C1 segment of cervical spinal cord (tissue), 14 donors: ENCODE data around the gene PTPRCAP.
"Not testable (repeated sequence)": the region's sequence is repeated elsewhere in the genome, so short reads cannot be mapped to it uniquely, and the experiment has no call there.

Experiments used
- DNase-seq, 14 donors: peaks; one replicate each; lab custom pipeline; 2025; lab: John Stamatoyannopoulos, UW

The PTPRCAP gene

GRCh38 chr11:67465530-67465929 is 28.0 kb upstream of the PTPRCAP start:
- not testable (repeated sequence) for DNase-seq

GRCh38 chr11:67465189-67465510 is 27.7 kb upstream of the PTPRCAP start:
- no peak for DNase-seq

GRCh38 chr11:67464411-67465188 is 27.1 kb upstream of the PTPRCAP start:
- DNase-seq: peak in 12 of 14 donors; percentile 56 to 80 (median 70)

- DNase-seq: peak in 8 of 14 donors; percentile 40 to 87 (median 44)
Observed at GRCh38 chr11:67463680-67464410, 26.4 kb upstream of the PTPRCAP start.

- DNase-seq: no peak
Observed at GRCh38 chr11:67463186-67463585, 25.7 kb upstream of the PTPRCAP start.

GRCh38 chr11:67458266-67458665 is 20.8 kb upstream of the PTPRCAP start:
- no peak for DNase-seq

- DNase-seq: no peak
Observed at GRCh38 chr11:67457453-67457852, 20.0 kb upstream of the PTPRCAP start.

- no peak for DNase-seq
Observed at GRCh38 chr11:67456068-67456705, 18.7 kb upstream of the PTPRCAP start.

GRCh38 chr11:67455054-67455453 is 17.6 kb upstream of the PTPRCAP start, which contains the start of gene CABP4:
TSS of gene CABP4 (plus strand) at chr11:67455354. CDS start at chr11:67455424, 70 bp downstream.
- DNase-seq: no peak

- DNase-seq: no peak
Observed at GRCh38 chr11:67453816-67454732, 16.6 kb upstream of the PTPRCAP start.

GRCh38 chr11:67452141-67452952 is 14.9 kb upstream of the PTPRCAP start, which contains the start of gene GPR152:
TSS of gene GPR152 (minus strand) at chr11:67452729. CDS start at chr11:67452724, 5 bp downstream.
- DNase-seq: peak in 3 of 14 donors; percentile 17 to 36 (median 27)

- no peak for DNase-seq
Observed at GRCh38 chr11:67451658-67451976, 14.1 kb upstream of the PTPRCAP start.

- no peak for DNase-seq
Observed at GRCh38 chr11:67450796-67451657, 13.5 kb upstream of the PTPRCAP start.

- DNase-seq: no peak
Observed at GRCh38 chr11:67449116-67449844, 11.8 kb upstream of the PTPRCAP start.

GRCh38 chr11:67448220-67448609 is 10.7 kb upstream of the PTPRCAP start:
- DNase-seq: no peak

GRCh38 chr11:67445515-67445914 is 8.0 kb upstream of the PTPRCAP start:
- no peak for DNase-seq

GRCh38 chr11:67442504-67443404 is 5.3 kb upstream of the PTPRCAP start:
- no peak for DNase-seq
